GM12878 (cell line): Measurements from ENCODE around the gene VWA3A.

ENCODE experiments used
- POLR2AphosphoS5 ChIP-seq: IDR thresholded peaks from 2 replicates; pipeline ENCODE4 v1.6.1; 2011; ENCODE audit warnings: mild to moderate bottlenecking, low read length, inconsistent platforms
- SMAD1 ChIP-seq: fragments of 450-650 bp; IDR thresholded peaks from 2 replicates; pipeline ENCODE4 v1.6.1; 2018; ENCODE audit warnings: mild to moderate bottlenecking, low read depth; ENCODE audit not compliant: partially characterized antibody
- TF ChIP-seq, protein P1 (sequence below): IDR thresholded peaks from 2 replicates; pipeline ENCODE4 v1.6.1; 2012; ENCODE audit warnings: mild to moderate bottlenecking, low read depth, low read length
- TF ChIP-seq, protein P2 (sequence below), 3 experiments: IDR thresholded peaks in 2 of 3; conservative IDR thresholded peaks in 1 of 3; 2 replicates each; pipeline ENCODE4 v1.5.1; 2011; ENCODE audit warnings: low read depth in 3 of 3, low read length in 3 of 3, mild to moderate bottlenecking in 3 of 3, control low read depth in 2 of 3, moderate library complexity in 2 of 3, inconsistent platforms in 1 of 3, mixed read lengths in 1 of 3; ENCODE audit not compliant: control insufficient read depth in 2 of 3, insufficient read depth in 1 of 3; ENCODE audit errors: extremely low read depth in 1 of 3

DNA sequence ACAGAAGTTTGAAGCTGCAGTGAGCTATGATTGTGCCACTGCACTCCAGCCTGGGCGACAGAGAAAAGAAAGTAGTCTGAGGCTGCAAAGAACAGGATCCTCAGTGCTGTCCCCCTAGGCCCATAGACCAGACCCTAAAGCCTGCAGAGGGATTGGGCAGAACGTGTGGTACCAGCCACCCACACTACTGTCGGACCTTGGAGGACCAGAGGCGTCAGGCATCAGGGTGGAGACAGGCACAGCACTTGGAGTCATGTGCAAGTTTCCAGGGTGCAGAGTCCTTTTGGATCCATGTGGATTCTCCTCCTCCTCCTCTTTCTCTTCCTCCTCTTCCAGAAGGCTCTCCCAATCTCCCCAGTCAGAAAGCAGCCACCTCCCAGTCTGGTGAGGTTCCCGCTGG lies 72.1 kb downstream of the VWA3A start:
- TF ChIP-seq, protein P1, sequence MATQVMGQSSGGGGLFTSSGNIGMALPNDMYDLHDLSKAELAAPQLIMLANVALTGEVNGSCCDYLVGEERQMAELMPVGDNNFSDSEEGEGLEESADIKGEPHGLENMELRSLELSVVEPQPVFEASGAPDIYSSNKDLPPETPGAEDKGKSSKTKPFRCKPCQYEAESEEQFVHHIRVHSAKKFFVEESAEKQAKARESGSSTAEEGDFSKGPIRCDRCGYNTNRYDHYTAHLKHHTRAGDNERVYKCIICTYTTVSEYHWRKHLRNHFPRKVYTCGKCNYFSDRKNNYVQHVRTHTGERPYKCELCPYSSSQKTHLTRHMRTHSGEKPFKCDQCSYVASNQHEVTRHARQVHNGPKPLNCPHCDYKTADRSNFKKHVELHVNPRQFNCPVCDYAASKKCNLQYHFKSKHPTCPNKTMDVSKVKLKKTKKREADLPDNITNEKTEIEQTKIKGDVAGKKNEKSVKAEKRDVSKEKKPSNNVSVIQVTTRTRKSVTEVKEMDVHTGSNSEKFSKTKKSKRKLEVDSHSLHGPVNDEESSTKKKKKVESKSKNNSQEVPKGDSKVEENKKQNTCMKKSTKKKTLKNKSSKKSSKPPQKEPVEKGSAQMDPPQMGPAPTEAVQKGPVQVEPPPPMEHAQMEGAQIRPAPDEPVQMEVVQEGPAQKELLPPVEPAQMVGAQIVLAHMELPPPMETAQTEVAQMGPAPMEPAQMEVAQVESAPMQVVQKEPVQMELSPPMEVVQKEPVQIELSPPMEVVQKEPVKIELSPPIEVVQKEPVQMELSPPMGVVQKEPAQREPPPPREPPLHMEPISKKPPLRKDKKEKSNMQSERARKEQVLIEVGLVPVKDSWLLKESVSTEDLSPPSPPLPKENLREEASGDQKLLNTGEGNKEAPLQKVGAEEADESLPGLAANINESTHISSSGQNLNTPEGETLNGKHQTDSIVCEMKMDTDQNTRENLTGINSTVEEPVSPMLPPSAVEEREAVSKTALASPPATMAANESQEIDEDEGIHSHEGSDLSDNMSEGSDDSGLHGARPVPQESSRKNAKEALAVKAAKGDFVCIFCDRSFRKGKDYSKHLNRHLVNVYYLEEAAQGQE = no peak
- no peak for TF ChIP-seq SMAD1
- TF ChIP-seq, protein P2, sequence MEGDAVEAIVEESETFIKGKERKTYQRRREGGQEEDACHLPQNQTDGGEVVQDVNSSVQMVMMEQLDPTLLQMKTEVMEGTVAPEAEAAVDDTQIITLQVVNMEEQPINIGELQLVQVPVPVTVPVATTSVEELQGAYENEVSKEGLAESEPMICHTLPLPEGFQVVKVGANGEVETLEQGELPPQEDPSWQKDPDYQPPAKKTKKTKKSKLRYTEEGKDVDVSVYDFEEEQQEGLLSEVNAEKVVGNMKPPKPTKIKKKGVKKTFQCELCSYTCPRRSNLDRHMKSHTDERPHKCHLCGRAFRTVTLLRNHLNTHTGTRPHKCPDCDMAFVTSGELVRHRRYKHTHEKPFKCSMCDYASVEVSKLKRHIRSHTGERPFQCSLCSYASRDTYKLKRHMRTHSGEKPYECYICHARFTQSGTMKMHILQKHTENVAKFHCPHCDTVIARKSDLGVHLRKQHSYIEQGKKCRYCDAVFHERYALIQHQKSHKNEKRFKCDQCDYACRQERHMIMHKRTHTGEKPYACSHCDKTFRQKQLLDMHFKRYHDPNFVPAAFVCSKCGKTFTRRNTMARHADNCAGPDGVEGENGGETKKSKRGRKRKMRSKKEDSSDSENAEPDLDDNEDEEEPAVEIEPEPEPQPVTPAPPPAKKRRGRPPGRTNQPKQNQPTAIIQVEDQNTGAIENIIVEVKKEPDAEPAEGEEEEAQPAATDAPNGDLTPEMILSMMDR (IDR thresholded peaks at IDR 0.05 in 2 of 3, conservative IDR thresholded peaks at IDR 0.05 in 1 of 3; ENCODE audit: control insufficient read depth in 2 of 3, extremely low read depth in 1 of 3, insufficient read depth in 1 of 3, low read depth in 3 of 3, low read length in 3 of 3) = no peak
- TF ChIP-seq POLR2AphosphoS5 = no peak
